HS-5 (cell line): ENCODE data around the gene YIF1A.
"Not testable (repeated sequence)": the region's sequence is repeated elsewhere in the genome, so short reads cannot be mapped to it uniquely, and the experiment has no call there.

Experiments
- DNase-seq: peaks from one replicate; pipeline ENCODE4 v3.0.0-alpha.2; 2012; ENCODE audit warnings: low read depth

The YIF1A gene

GRCh38 chr11:66326261-66327111 is 37.5 kb upstream of the YIF1A start:
- DNase-seq, result no peak

GRCh38 chr11:66325263-66325671 is 36.3 kb upstream of the YIF1A start:
- no peak for DNase-seq

GRCh38 chr11:66324664-66325063 is 35.7 kb upstream of the YIF1A start:
- DNase-seq, result no peak

DNA sequence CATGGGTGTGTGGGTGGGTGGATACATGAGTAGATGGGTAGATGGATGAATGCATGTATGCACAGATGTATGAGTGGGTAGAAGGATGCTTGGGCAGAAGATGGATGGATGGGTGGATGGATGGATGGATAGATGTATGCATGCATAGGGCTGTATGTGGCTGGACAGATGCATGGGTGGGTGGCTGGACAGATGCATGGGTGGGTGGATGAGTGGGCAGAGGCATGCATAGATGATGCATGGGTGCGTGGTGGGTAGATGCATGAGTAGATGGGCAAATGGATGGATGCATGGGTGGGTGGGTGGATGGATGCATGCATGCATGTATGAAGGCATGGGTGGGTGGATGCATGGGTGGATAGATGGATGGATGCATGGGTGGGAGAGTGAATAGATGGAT is 34.7 kb upstream of the YIF1A start:
- DNase-seq, result no peak

- no peak for DNase-seq
Observed at GRCh38 chr11:66322732-66323427, 33.9 kb upstream of the YIF1A start.

GRCh38 chr11:66321606-66322005 is 32.7 kb upstream of the YIF1A start:
- DNase-seq, result no peak

DNA sequence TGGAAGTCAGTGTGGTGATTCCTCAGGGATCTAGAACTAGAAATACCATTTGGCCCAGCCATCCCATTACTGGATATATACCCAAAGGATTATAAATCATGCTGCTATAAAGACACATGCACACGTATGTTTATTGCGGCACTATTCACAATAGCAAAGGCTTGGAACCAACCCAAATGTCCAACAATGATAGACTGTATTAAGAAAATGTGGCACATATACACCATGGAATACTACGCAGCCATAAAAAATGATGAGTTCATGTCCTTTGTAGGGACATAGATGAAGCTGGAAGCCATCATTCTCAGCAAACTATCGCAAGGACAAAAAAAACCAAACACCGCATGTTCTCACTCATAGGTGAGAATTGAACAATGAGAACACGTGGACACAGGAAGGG is 31.8 kb upstream of the YIF1A start:
- DNase-seq, result not testable (repeated sequence)

DNA sequence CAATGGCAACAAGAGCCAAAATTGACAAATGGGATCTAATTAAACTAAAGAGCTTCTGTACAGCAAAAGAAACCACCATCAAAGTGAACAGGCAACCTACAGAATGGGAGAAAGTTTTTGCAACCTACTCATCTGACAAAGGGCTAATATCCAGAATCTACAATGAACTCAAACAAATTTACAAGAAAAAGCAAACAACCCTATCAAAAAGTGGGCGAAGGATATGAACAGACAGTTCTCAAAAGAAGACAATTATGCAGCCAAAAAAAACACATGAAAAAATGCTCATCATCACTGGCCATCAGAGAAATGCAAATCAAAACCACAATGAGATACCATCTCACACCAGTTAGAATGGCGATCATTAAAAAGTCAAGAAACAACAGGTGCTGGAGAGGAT is 31.3 kb upstream of the YIF1A start:
- DNase-seq, result not testable (repeated sequence)

GRCh38 chr11:66318600-66318970 is 29.6 kb upstream of the YIF1A start:
- DNase-seq, result no peak

DNA sequence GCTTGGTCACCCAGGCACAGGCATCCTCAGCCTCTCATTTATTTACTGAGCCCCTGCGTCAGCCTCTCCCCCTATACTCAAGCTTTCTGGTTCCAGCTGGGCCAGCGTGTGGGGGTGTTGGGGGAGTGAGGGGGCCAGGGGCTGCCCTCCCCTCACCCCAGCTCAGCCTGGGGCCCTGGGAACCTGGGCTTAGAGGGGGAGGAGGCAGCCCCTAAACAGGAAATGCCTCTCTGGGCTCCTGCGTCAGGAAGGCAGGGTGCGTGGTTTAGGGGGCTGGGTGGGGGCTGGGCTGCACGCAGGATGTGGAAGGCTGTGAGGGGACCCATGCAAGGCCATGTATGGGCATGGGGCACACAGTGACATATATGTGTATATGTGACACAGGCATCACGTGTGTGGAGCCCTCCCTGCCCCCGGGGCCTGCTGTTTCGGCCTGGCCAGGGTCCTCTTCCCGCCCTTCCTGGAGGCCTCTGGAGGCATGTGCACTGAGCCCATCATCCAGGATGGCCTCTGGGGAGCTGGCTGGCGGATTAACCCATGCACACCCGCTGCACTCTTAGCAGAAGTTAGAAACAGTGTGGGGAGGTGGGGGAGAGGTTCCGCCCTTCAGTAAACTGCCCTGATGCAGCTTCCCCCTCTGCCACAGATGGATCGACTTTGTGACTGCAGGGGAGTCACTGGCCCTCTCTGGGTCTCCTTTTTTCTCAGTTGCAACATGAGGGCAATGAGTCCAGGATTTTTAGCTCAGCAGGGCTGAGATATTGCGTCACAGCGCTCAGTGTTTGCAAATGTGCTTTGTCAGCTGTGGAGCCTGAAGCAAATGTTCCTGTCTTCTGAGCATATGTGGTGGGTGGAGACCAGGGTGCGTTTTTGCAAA is 29.0 kb upstream of the YIF1A start:
- no peak for DNase-seq

GRCh38 chr11:66317322-66317722 is 28.4 kb upstream of the YIF1A start:
- no peak for DNase-seq

GRCh38 chr11:66316849-66317251 is 27.9 kb upstream of the YIF1A start, which contains the start of gene CD248:
TSS of gene CD248 (minus strand) at chr11:66317044. CDS start at chr11:66317027, 17 bp downstream.
- no peak for DNase-seq

GRCh38 chr11:66315921-66316811 is 27.2 kb upstream of the YIF1A start:
- no peak for DNase-seq

DNA sequence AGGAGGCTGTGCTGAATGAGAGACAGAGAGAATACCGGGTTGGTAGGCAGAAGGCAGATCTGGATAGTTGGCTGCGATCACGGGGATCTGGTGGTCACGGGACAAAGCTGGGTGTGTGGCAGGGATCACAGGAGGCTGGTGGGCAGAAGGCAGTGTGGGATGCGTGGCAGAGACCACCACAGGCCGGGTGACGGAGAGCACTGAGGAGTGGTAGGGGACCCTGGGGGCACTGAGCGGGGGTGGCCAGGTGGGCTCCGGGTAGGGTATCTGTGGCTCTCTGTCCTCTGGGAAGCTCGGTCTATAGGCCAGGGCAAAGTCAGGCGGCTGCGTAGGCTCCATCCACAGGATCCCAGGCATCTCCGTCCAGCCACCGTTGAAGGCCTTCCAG is 26.5 kb upstream of the YIF1A start:
- no peak for DNase-seq

- no peak for DNase-seq
Observed at GRCh38 chr11:66314561-66315497, 25.9 kb upstream of the YIF1A start.

DNA sequence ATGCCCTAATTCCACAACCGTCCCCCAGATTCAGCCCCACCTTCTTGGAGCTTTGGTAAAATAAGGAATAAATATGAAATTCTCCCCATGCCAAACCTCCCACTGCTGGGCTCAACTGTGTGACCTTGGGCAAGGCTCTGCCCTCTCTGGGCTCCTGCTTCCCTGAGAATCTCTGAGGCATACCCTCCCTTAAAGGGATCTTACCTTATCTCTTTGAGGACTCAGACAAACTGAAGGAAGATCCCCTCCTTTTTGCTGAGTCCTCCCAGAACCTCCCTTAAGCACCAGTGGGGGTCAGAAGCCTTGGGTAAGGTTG is 25.2 kb upstream of the YIF1A start:
- no peak for DNase-seq

GRCh38 chr11:66313321-66314185 is 24.6 kb upstream of the YIF1A start:
- no peak for DNase-seq

- peak; percentile 93 for DNase-seq
Observed at GRCh38 chr11:66312549-66313320, 23.8 kb upstream of the YIF1A start.
